GM18907 (cell line): ENCODE data around the gene MUC21.
"Not testable (repeated sequence)": the region's sequence is repeated elsewhere in the genome, so short reads cannot be mapped to it uniquely, and the experiment has no call there.

Experiments
- ATAC-seq: cut with Tn5 transposase; IDR thresholded peaks from one replicate; pipeline ENCODE4 v1.9.1; 2021; ENCODE audit warnings: mild to moderate bottlenecking, moderate library complexity; ENCODE audit not compliant: unreplicated experiment

Gene MUC21

GRCh38 chr6:30966154-30966553 lies 17.4 kb upstream of the MUC21 start:
- ATAC-seq: no peak

GRCh38 chr6:30969171-30969570 lies 14.3 kb upstream of the MUC21 start:
- ATAC-seq: not testable (repeated sequence)

GRCh38 chr6:30970946-30971345 lies 12.6 kb upstream of the MUC21 start:
- no peak for ATAC-seq

- no peak for ATAC-seq
Observed at GRCh38 chr6:30972816-30973215, 10.7 kb upstream of the MUC21 start.

GRCh38 chr6:30974490-30975252 lies 8.8 kb upstream of the MUC21 start:
- no peak for ATAC-seq

GRCh38 chr6:30979141-30979540 lies 4.4 kb upstream of the MUC21 start:
- ATAC-seq: no peak

- ATAC-seq: no peak
Observed at GRCh38 chr6:30979690-30980089, 3.8 kb upstream of the MUC21 start.

GRCh38 chr6:30981942-30982772 lies 1.4 kb upstream of the MUC21 start:
- no peak for ATAC-seq

GRCh38 chr6:30985490-30985889 lies 2.0 kb downstream of the MUC21 start:
- ATAC-seq: no peak

- ATAC-seq: no peak
Observed at GRCh38 chr6:30987304-30987703, 3.8 kb downstream of the MUC21 start.

- ATAC-seq: no peak
Observed at GRCh38 chr6:30988209-30988825, 4.8 kb downstream of the MUC21 start.

- ATAC-seq: no peak
Observed at GRCh38 chr6:30990422-30991086, 7.0 kb downstream of the MUC21 start.

- no peak for ATAC-seq
Observed at GRCh38 chr6:30991891-30992290, 8.4 kb downstream of the MUC21 start.

GRCh38 chr6:30997301-30997700 lies 13.8 kb downstream of the MUC21 start:
- no peak for ATAC-seq

GRCh38 chr6:30998785-30999184 lies 15.3 kb downstream of the MUC21 start:
- no peak for ATAC-seq

GRCh38 chr6:31000067-31000860 lies 16.7 kb downstream of the MUC21 start:
- ATAC-seq: not testable (repeated sequence)

GRCh38 chr6:31001281-31001888 lies 17.9 kb downstream of the MUC21 start:
- ATAC-seq: no peak

- no peak for ATAC-seq
Observed at GRCh38 chr6:31002471-31002870, 19.0 kb downstream of the MUC21 start.

- ATAC-seq: no peak
Observed at GRCh38 chr6:31004794-31005193, 21.3 kb downstream of the MUC21 start.
